ENCODE results near the gene SPAG9. TPM values are rescaled to one million over a fixed set of nuclear protein-coding genes. Genes with fewer than 3 reads are reported as not detected.

The SPAG9 gene
- total and polyA plus RNA-seq, 2 experiments from 2014 or later = 13.7 to 45.0 TPM

- ATAC-seq (no peak), DNase-seq (ENCODE audit: low spot score) (no peak)
- no peak overlapping the region for H3K27ac ChIP-seq (ENCODE audit: low read depth)
- Mint-ChIP-seq H3K27me3 (ENCODE audit: insufficient read depth, low read depth, poor library complexity) (peaks cover 26% of the 10 kb centered on the region), H3K27ac (no peak overlapping the region), H3K4me3 (no peak overlapping the region), H3K9me3 (no peaks in the 10 kb centered on the region), H3K36me3 (ENCODE audit: low read depth) (no peaks in the 10 kb centered on the region), H3K4me1 (peaks cover 27% of the 10 kb centered on the region)
- H3K36me3 ChIP-seq (ENCODE audit: insufficient read depth) = no peaks in the 10 kb centered on the region
- H3F3A ChIP-seq (replicated peaks; ENCODE audit: low read depth) = 0 out of 2 replicates have a peak, but pooled peaks cover 8% of the 10 kb centered on the region
- no peak overlapping the region for H3K4me3 ChIP-seq
- H2AFZ ChIP-seq = no peak overlapping the region
- H4K20me1 ChIP-seq (replicated peaks; ENCODE audit: insufficient read depth) = no peaks in the 10 kb centered on the region
- peaks cover 21% of the 10 kb centered on the region for H3K4me1 ChIP-seq (ENCODE audit: insufficient read depth)
- H3K4me2 ChIP-seq = no peak overlapping the region
- H3K27me3 ChIP-seq (ENCODE audit: insufficient read depth) = peaks cover 23% of the 10 kb centered on the region
- H3K79me2 ChIP-seq (replicated peaks; ENCODE audit: insufficient read depth) = no peaks in the 10 kb centered on the region
- H3K9me2 ChIP-seq (ENCODE audit: insufficient read depth) = no peaks in the 10 kb centered on the region
- TF ChIP-seq POLR2AphosphoS5 (IDR thresholded peaks at IDR 0.05; ENCODE audit: low read depth) = no peak
Measured at GRCh38 chr17:50927287-50927686, 193.4 kb downstream of the SPAG9 start.

DNA sequence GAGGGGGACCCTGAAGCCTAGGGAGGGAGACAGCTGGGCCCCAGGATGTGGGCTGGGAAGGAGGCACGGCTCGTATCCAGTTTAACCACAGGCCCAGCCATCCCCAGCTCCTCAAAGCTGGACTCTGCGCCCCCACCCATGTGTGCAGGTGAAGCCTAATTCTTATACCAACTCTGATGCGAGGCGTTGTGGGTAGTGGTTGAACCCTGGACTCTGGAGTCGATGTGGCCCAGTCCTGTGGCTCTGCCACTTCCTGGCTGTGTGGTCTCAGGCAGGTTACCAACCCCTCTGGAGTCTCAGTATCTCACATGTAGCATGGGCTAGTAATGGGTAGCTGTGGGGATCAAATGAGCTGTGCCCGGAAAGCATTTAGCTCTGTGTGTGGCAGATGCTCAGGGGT lies 194.1 kb downstream of the SPAG9 start:
- H3K9me2 ChIP-seq (ENCODE audit: insufficient read depth) = no peaks in the 10 kb centered on the region
- no peak overlapping the region for H3K4me3 ChIP-seq
- no peaks in the 10 kb centered on the region for H3K79me2 ChIP-seq (replicated peaks; ENCODE audit: insufficient read depth)
- no peak for ATAC-seq
- no peak overlapping the region for H3K4me3 Mint-ChIP-seq
- no peaks in the 10 kb centered on the region for H3K36me3 ChIP-seq (ENCODE audit: insufficient read depth)
- no peak overlapping the region for H3K27ac Mint-ChIP-seq
- H3K4me2 ChIP-seq = no peak overlapping the region
- H3F3A ChIP-seq (replicated peaks; ENCODE audit: low read depth) = 0 out of 2 replicates have a peak, but pooled peaks cover 8% of the 10 kb centered on the region
- H3K36me3 Mint-ChIP-seq (ENCODE audit: low read depth) = no peaks in the 10 kb centered on the region
- no peaks in the 10 kb centered on the region for H4K20me1 ChIP-seq (replicated peaks; ENCODE audit: insufficient read depth)
- peaks cover 21% of the 10 kb centered on the region for H3K27me3 Mint-ChIP-seq (ENCODE audit: insufficient read depth, low read depth, poor library complexity)
- peaks cover 23% of the 10 kb centered on the region for H3K4me1 Mint-ChIP-seq
- H3K27me3 ChIP-seq (ENCODE audit: insufficient read depth) = peaks cover 16% of the 10 kb centered on the region
- H3K4me1 ChIP-seq (ENCODE audit: insufficient read depth) = peaks cover 17% of the 10 kb centered on the region
- no peaks in the 10 kb centered on the region for H3K9me3 Mint-ChIP-seq
- no peak overlapping the region for H3K27ac ChIP-seq (ENCODE audit: low read depth)
- no peak for DNase-seq (ENCODE audit: low spot score)
- no peak overlapping the region for H2AFZ ChIP-seq
- TF ChIP-seq JUNB (IDR thresholded peaks at IDR 0.05; ENCODE audit: unreplicated experiment) (no peak), REST (IDR thresholded peaks at IDR 0.05; ENCODE audit: unreplicated experiment) (no peak), ETS1 (IDR thresholded peaks at IDR 0.05) (no peak), ZNF331 (CRISPR knock-in tag; IDR thresholded peaks at IDR 0.05; ENCODE audit: low read depth) (no peak), CREB1 (CRISPR knock-in tag; IDR thresholded peaks at IDR 0.05; ENCODE audit: low read depth) (no peak), CTCF (conservative IDR thresholded peaks at IDR 0.05; ENCODE audit: low read depth in 2 of 2) (no peak), EZH2 (IDR thresholded peaks at IDR 0.05; ENCODE audit: low read depth, unreplicated experiment) (no peak), NANOG (IDR thresholded peaks at IDR 0.05; ENCODE audit: borderline replicate concordance) (no peak), EZH2phosphoT487 (IDR thresholded peaks at IDR 0.05; ENCODE audit: unreplicated experiment) (no peak), ZNF114 (CRISPR knock-in tag; IDR thresholded peaks at IDR 0.05) (no peak), POLR2AphosphoS5 (IDR thresholded peaks at IDR 0.05; ENCODE audit: low read depth) (no peak), STAT1 (IDR thresholded peaks at IDR 0.05; ENCODE audit: unreplicated experiment) (no peak)
